Subcutaneous adipose tissue (tissue), 4 donors: ENCODE results near the gene ZHX3. TPM values are rescaled to one million over a fixed set of nuclear protein-coding genes. Genes with fewer than 3 reads are reported as not detected.

Experiments
- total RNA-seq, 4 donors: library from RNA; depleted of rRNA; stranded (reverse); fragments of >200 nt; gene quantifications; one replicate each; pipeline ENCODE4 v1.1.0, GENCODE V29; 2016
- TF ChIP-seq, protein P1 (sequence below): fragments of 450-650 bp; IDR thresholded peaks from one replicate; pipeline ENCODE4 v1.5.1; 2016; ENCODE audit warnings: low read depth, mild to moderate bottlenecking, control low read depth, antibody characterized with exemption, moderate library complexity

The ZHX3 gene
- total RNA-seq, 4 donors from 2014 or later: 31.0 to 50.9 (median 37.9) TPM

DNA sequence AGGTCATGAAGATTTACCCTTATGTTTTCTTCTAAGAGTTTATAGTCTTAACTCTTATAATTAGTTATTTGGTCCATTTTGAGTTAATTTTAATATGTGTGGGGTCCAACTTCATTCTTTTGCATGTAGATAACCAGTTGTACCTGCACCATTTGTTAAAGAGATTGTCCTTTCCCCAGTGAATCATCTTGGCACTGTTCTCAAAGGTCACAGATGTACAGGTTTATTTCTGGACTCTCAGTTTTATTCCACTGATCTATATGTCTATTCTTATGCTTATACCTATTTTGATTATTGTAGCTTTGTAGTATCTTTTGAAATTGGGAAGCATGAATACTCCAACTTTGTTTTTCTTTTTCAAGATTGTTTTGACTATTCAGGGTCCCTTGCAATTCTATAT, 44.1 kb downstream of the ZHX3 start:
- TF ChIP-seq, protein P1, sequence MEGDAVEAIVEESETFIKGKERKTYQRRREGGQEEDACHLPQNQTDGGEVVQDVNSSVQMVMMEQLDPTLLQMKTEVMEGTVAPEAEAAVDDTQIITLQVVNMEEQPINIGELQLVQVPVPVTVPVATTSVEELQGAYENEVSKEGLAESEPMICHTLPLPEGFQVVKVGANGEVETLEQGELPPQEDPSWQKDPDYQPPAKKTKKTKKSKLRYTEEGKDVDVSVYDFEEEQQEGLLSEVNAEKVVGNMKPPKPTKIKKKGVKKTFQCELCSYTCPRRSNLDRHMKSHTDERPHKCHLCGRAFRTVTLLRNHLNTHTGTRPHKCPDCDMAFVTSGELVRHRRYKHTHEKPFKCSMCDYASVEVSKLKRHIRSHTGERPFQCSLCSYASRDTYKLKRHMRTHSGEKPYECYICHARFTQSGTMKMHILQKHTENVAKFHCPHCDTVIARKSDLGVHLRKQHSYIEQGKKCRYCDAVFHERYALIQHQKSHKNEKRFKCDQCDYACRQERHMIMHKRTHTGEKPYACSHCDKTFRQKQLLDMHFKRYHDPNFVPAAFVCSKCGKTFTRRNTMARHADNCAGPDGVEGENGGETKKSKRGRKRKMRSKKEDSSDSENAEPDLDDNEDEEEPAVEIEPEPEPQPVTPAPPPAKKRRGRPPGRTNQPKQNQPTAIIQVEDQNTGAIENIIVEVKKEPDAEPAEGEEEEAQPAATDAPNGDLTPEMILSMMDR: no peak

DNA sequence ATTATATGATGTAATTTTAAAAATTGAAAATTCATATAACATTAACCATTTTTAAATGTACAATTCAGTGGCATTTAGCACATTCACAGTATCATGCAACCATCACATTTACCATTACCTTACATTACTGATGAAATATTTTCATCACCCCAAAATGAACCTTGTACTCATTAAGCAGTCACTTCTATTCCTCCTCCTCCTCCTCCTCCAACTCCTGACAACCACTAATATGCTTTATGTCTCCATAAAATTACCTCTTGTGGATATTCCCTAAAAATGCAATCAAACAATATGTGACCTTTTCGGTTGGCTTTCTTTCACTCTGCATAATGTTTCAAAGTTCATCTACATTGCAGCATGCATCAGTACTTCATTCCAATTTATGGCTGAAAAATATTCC, 45.2 kb downstream of the ZHX3 start:
- TF ChIP-seq, protein P1: no peak

DNA sequence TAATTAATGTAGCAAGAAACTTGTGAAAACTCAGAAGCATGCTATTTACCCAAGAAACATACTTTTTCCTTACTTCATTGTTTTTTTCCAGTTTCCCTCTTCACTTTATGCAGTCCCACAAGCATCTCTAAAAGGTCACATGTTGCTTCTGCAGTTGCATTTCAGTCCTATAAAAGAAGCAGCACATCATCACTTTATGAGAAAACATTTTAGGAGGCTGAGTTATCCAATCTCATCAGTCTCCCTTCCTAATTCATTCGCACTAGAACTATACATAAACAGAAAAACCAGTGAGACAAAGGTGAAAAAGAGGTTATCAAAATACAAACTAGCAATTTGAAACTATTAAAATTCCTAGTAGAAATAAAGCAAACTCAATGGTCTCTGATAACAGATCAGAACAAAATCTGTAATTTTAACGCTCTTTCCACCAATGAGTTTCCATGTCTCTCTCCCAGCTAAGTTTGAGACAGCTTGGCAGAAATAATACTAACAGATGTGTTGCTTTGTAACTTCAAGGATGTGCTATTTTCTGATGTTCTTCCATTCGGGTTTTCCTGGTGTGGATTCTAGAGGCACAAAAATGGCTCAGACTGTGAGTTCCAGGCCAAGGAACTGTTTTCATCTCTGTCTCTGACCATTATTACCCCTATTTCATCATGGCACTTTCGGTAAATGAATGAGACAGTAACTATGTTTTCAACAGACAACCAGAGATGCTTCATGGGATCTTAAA, 48.4 kb downstream of the ZHX3 start:
- TF ChIP-seq, protein P1: no peak

DNA sequence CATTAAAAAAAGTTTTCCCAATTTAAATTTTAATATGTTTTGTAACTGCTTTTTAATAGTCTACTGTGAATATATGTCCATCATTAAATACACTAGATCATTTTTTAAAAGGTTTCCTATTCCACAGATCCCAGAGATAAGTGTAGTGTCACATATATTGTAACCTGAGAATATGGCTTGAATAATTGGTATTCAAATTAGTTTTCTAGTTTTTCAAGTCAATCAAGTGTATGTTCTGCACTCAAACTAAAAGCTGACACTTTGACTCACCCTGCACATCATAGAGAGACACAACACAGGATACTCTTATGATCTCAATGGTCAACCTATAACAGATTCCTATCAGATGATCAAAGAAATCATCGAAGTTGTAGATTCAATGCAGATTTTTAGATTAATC, 49.1 kb downstream of the ZHX3 start:
- TF ChIP-seq, protein P1: no peak

DNA sequence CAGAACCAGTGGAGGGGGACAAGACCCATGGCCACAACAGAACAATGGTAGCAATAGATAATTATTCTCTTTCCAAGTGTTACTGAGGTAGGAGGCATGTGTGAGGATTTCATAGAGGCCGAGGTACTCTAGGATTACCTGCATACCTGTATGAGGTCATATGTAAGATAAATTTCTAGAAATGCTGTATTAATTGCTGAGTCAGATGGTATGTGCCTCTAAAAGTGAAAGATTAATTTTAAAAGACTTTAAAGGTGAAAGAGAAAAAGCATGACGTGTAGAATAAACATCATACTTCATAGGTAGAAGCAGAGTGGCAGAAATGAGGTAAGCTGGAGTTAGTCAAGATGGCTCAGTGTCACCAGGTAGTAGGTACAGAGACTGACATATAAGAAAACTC, 51.6 kb downstream of the ZHX3 start:
- TF ChIP-seq, protein P1: no peak

DNA sequence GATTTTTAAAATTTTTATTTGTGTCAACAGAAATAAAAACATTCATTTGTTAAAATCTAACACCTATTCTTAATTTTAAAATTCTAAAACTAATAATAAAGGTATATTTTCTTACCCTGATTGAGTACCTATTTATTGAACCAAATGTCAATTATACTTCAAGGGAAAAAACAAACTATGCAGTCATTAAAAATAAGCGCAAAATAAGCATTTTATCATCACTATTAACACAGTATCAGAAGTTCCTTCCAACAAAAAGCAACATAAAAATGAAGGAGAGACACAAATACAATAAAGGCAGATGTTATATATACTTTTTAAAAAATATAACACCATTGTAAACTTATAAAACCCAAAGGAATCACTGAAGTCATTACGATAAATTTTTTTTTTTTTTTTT, 52.7 kb downstream of the ZHX3 start:
- TF ChIP-seq, protein P1: no peak

DNA sequence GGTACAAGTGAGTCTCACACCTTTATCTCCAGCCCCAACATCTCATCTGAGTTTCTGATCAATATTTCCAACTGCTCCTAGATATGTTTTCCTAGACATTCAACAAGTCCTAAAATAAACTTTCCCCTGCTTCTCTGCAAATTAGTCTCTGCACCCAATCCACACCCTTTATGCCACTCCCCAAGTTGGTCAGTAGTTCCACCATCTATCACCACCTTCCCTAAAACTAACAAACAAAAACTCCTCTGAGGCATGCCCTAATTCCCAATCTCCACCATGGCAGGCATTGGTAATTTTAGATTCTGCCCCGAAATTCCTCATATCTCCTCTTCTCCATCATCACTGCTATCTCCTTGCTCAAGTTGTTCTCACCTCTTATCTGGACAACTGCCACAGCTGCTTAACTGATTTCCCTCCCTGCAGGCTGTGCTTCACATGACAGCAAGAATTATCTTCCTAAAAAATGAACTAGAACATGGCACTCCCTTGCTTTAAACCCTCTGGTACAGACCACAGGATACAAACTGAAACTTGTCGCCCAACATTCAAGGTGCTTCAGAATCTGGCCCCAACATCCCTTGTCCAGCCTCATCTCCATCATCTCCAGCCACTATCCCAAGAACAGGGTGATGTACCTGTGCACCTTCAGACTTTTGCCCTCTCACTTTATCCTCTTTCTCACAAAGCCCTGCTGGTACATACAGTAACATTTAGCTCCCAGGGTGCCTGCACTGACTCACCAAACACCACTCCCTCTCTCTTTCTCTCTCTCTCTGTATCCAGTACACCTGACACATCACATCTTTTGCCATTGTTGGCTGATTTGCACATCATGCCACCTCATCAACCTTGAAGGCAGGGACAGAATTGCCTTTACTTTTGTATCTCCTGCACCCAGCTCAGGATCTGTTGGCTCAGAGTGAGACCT, 55.5 kb downstream of the ZHX3 start:
- TF ChIP-seq, protein P1: no peak
